Adrenal gland (tissue), 12 donors: ENCODE measurements around the gene HEPHL1. TPM values are rescaled to one million over a fixed set of nuclear protein-coding genes. Genes with fewer than 3 reads are reported as not detected.

Experiments used
- DNase-seq, 7 donors: peaks; one replicate each; pipeline ENCODE4 v3.0.0-alpha.2; 2019 to 2020
- H3K27ac ChIP-seq, 5 donors: fragments of 200-600 bp; sonication (generic) in 4 of 5; 1 replicate in 3 of 5; 2 replicates in 2 of 5; pipeline versions ENCODE4 v1.5.1 to v1.8.0; 2016 to 2020; ENCODE audit warnings: mild to moderate bottlenecking in 1 of 5
- H3K27me3 ChIP-seq: fragments of 200-600 bp; 2 replicates; pipeline ENCODE4 v1.8.0; 2021
- H3K36me3 ChIP-seq, 2 donors: fragments of 200-600 bp; replicated peaks in 1 of 2; 1 replicate in 1 of 2; 2 replicates in 1 of 2; pipeline versions ENCODE4 v1.5.1 to v1.8.0; 2018 to 2022
- H3K4me1 ChIP-seq, 2 donors: fragments of 200-600 bp; replicated peaks in 1 of 2; 1 replicate in 1 of 2; 2 replicates in 1 of 2; pipeline versions ENCODE4 v1.5.1 to v1.8.0; 2018 to 2021
- H3K4me3 ChIP-seq, 4 donors: fragments of 200-600 bp; sonication (generic) in 3 of 4; one replicate each; pipeline ENCODE4 v1.5.1; 2016 to 2018
- H3K9me3 ChIP-seq, 3 donors: fragments of 200-600 bp; sonication (generic) in 1 of 3; replicated peaks in 1 of 3; 1 replicate in 2 of 3; 2 replicates in 1 of 3; pipeline versions ENCODE4 v1.5.1 to v1.8.0; 2016 to 2021
- POLR2A ChIP-seq, 2 donors: fragments of 450-650 bp; IDR thresholded peaks; one replicate each; pipeline ENCODE4 v1.6.1; 2017; ENCODE audit warnings: antibody characterized with exemption in 2 of 2, mild to moderate bottlenecking in 2 of 2, moderate library complexity in 1 of 2
- whole genome bisulfite sequencing, 4 donors: extraction: QIAGEN DNeasy Blood & Tissue Kit in 2 of 4; methylation state at CpG; one replicate each; pipeline versions ENCODE4 v1.1.5 to v1.1.7; 2013 to 2017; 5-methylcytosine and 5-hydroxymethylcytosine counted together
- intact Hi-C, 2 donors: fragments of 100-400 bp; cut with DNase I; formaldehyde crosslinking; loops; one replicate each; pipeline versions ENCODE4 v1.14.1 to v1.15.0; 2022 to 2023
- polyA plus RNA-seq, 3 donors: library from polyadenylated mRNA; stranded (reverse); fragments of 200-250 nt in 2 of 3; fragments of 350-450 nt in 1 of 3; fragmentation: Illumina TruSeq in 1 of 3; extraction: RNeasy Lipid Tissue Mini Kit (QIAGEN cat#74804) in 1 of 3; gene quantifications; one replicate each; pipeline ENCODE4 v1.2.3, GENCODE V29; 2013 to 2014
- total RNA-seq, 9 donors: library from RNA; depleted of rRNA in 4 of 9; stranded (reverse); fragments of >200 nt in 4 of 9; fragments of 120-200 nt in 1 of 9; fragmentation: NEBNext Ultra II Directional in 1 of 9; extraction: Animal tissue kit (Norgen Biotek cat#: 25700) in 1 of 9; gene quantifications; one replicate each; pipeline versions ENCODE4 v1.1.0 to v1.2.4, GENCODE V29; 2013 to 2023
- TF ChIP-seq, protein P1 (sequence below), 6 experiments: fragments of 450-650 bp in 4 of 6; fragments of 200-600 bp in 2 of 6; sonication (generic) in 1 of 6; IDR thresholded peaks; 1 replicate in 5 of 6; 2 replicates in 1 of 6; pipeline versions ENCODE4 v1.5.1 to v1.8.0; 2016 to 2021; ENCODE audit warnings: antibody characterized with exemption in 6 of 6, mild to moderate bottlenecking in 2 of 6, moderate library complexity in 1 of 6
- donor health status: healthy with polysubstance abuse.
- donor health status: Bipolar disorder and iron deficiency.
- donor health status: DM: yes; HTN: yes; CAD: no.
- donor health status: DM: no; HTN: no; CAD: no.
- donor health status: DM: no; HTN: no; CAD: no.
- donor health status: DM: yes; HTN: yes; CAD: no.

The HEPHL1 gene
- total and polyA plus RNA-seq, 12 donors = 0.06 TPM; not detected in 11

DNA sequence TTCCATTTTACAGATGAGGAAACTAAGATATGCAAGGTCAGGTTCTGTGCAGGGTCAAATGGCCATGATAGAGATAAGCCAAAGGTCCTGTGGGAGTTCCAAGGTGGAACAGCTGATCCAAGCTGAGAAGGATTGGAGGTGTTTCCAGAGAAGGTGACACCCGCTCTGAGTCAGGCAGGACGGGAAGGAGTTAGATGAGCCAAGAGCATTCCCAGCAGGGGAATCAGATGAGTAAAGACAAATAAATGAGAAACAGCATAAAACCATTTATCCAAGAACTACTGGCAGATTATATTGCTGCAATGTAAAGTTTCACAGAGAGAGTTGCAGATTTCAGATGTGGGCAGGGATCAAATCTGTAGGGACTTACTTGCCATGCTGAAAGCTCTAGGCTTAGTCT lies 18.9 kb upstream of the HEPHL1 start:
- no peak overlapping the region for H3K27ac ChIP-seq
- TF ChIP-seq, protein P1, sequence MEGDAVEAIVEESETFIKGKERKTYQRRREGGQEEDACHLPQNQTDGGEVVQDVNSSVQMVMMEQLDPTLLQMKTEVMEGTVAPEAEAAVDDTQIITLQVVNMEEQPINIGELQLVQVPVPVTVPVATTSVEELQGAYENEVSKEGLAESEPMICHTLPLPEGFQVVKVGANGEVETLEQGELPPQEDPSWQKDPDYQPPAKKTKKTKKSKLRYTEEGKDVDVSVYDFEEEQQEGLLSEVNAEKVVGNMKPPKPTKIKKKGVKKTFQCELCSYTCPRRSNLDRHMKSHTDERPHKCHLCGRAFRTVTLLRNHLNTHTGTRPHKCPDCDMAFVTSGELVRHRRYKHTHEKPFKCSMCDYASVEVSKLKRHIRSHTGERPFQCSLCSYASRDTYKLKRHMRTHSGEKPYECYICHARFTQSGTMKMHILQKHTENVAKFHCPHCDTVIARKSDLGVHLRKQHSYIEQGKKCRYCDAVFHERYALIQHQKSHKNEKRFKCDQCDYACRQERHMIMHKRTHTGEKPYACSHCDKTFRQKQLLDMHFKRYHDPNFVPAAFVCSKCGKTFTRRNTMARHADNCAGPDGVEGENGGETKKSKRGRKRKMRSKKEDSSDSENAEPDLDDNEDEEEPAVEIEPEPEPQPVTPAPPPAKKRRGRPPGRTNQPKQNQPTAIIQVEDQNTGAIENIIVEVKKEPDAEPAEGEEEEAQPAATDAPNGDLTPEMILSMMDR (IDR thresholded peaks at IDR 0.05) = no peak
- TF ChIP-seq POLR2A (IDR thresholded peaks at IDR 0.05) = no peak
- DNase-seq = no peak
- 58 to 80% (median 72%) methylated on average over 2 of the region's 2 CpGs for WGBS, 4 donors
- H3K36me3 ChIP-seq = no peaks in the 10 kb centered on the region
- H3K9me3 ChIP-seq = no peaks in the 10 kb centered on the region
- intact Hi-C loops = no loop called here
- no peak overlapping the region for H3K4me3 ChIP-seq
- no peaks in the 10 kb centered on the region for H3K27me3 ChIP-seq
- H3K4me1 ChIP-seq = no peaks in the 10 kb centered on the region

DNA sequence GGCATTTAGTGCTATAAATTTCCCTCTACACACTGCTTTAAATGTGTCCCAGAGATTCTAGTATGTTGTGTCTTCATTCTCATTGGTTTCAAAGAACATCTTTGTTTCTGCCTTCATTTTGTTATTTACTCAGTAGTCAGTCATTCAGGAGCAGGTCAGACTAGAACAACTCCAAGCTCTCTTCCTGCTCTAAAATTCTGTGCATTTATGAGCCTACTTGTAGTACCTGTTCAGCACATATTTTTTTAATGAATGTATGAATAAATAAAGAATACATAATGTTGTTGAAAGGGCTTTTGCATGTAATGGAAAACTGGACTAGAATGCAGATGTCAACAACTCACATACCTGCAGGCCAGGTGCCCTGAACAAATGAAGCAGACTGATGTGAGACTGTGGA lies 13.7 kb upstream of the HEPHL1 start:
- intact Hi-C loops = no loop called here
- Histone ChIP-seq H3K27me3 (no peaks in the 10 kb centered on the region), H3K4me1 (no peaks in the 10 kb centered on the region), H3K4me3 (no peak overlapping the region), H3K36me3 (no peaks in the 10 kb centered on the region), H3K9me3 (no peaks in the 10 kb centered on the region), H3K27ac (no peak overlapping the region)
- TF ChIP-seq, protein P1 (IDR thresholded peaks at IDR 0.05) = no peak
- TF ChIP-seq POLR2A (IDR thresholded peaks at IDR 0.05) = no peak
- no peak for DNase-seq

DNA sequence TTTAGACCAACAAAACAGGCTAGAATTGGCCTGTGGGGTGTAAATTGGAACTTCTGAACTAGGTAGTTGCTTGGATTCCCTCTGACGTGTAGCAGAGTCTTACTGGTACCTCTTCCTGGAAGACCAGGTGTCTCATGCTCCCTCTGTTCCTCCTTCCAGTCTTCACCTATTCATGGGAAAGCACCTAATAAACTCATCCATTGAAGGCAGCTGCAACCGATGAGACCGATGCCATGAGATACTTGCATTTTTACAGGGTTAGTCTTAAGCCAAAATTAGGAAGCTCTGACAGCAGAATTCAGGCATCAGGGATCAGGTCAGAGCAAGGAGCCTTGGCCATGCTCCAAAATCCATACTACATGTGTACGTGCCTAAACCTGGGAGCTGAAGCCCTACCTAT lies 13.2 kb upstream of the HEPHL1 start:
- Histone ChIP-seq H3K4me3 (no peak overlapping the region), H3K9me3 (no peaks in the 10 kb centered on the region), H3K36me3 (no peaks in the 10 kb centered on the region), H3K27ac (no peak overlapping the region), H3K27me3 (no peaks in the 10 kb centered on the region), H3K4me1 (no peaks in the 10 kb centered on the region)
- no peak for DNase-seq
- intact Hi-C loops = no loop called here
- WGBS, 4 donors = 69 to 70% (median 69%) methylated on average over 4 of the region's 4 CpGs
- TF ChIP-seq, protein P1 (IDR thresholded peaks at IDR 0.05) = no peak
- no peak for TF ChIP-seq POLR2A (IDR thresholded peaks at IDR 0.05)

DNA sequence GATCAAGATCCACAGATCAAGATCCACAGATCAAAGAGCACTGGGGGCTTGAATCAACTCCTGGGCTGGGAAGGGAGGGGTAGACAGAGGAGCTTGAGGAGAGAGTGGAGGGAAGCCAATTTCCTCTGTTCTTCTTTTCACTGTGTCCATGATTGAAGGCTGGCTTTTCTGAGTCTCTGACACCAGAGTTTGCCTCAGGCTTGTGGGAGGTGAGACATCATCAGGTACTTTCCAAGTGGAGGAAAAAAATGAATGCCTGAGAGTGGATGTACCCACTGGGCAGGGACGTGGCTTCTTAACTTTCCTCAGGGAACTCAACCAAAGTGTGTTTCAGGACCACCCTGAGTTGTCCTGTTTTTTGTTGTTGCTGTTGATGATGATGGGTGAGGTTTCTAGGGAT lies 11.0 kb upstream of the HEPHL1 start:
- 50 to 73% (median 59%) methylated on average over 1 of the region's 1 CpG for WGBS, 4 donors
- Histone ChIP-seq H3K4me1 (no peaks in the 10 kb centered on the region), H3K36me3 (no peaks in the 10 kb centered on the region), H3K27me3 (no peaks in the 10 kb centered on the region), H3K9me3 (no peaks in the 10 kb centered on the region), H3K27ac (no peak overlapping the region), H3K4me3 (no peak overlapping the region)
- DNase-seq = no peak
- intact Hi-C loops = no loop called here
- TF ChIP-seq, protein P1 (IDR thresholded peaks at IDR 0.05) = no peak
- no peak for TF ChIP-seq POLR2A (IDR thresholded peaks at IDR 0.05)
